HCT116 (cell line): Measurements from ENCODE around the gene RPF1. TPM values are rescaled to one million over a fixed set of nuclear protein-coding genes. Genes with fewer than 3 reads are reported as not detected.
A peak's percentile ranks its signal among the peaks of the same experiment; 100 is the strongest.

Experiments
- ATAC-seq: fragments of 200-7000 bp; cut with Tn5 transposase; 2 replicates; pipeline ENCODE4 v1.9.1; 2020; ENCODE audit warnings: mild to moderate bottlenecking, moderate library complexity
- BruUV-seq: library from RNA; stranded (reverse); fragments of 400-500 nt; replicated peaks from 2 replicates; lab custom pipeline; 2021; lab: Mats Ljungman, UMichigan
- CTCF ChIA-PET: fragments of 300-600 bp; sonication (Branson Sonifier 250); formaldehyde crosslinking; loops from one replicate; lab custom pipeline; 2021; ENCODE audit warnings: antibody characterized with exemption; lab: Charles Lee
- POLR2A ChIA-PET: fragments of 300-600, 350-600 bp; sonication (Branson Sonifier 250); formaldehyde crosslinking; loops from one replicate; lab custom pipeline; 2021; ENCODE audit warnings: antibody characterized with exemption; lab: Charles Lee
- RAD21 ChIA-PET, 2 experiments: fragments of 300-600 bp; sonication (Branson Sonifier 250); formaldehyde crosslinking; loops; one replicate each; lab custom pipeline; 2023; ENCODE audit warnings: low total read pairs in 2 of 2; ENCODE audit not compliant: uncharacterized antibody in 2 of 2, unreplicated experiment in 2 of 2, low non-redundant PET in 1 of 2; lab: Charles Lee
- DNase-seq: peaks from one replicate; pipeline ENCODE4 v3.0.0-alpha.2; 2010; ENCODE audit warnings: low read depth, low spot score
- H2AFZ ChIP-seq: fragments of 200-600 bp; shearing (Covaris generic), sonication (generic); 2 replicates; pipeline ENCODE4 v1.6.1; 2017; ENCODE audit warnings: low read depth, mixed run types, mixed read lengths, antibody characterized with exemption, low read length; ENCODE audit not compliant: poor library complexity, severe bottlenecking
- H3K27ac ChIP-seq: 2 replicates; pipeline ENCODE4 v1.5.1; 2012; ENCODE audit warnings: low read depth, low read length
- H3K27me3 ChIP-seq: fragments of 200-600 bp; sonication (generic); 2 replicates; pipeline ENCODE4 v1.6.1; 2016; ENCODE audit warnings: mixed run types, low read length, mixed read lengths; ENCODE audit not compliant: insufficient read depth
- H3K36me3 ChIP-seq, 2 experiments: fragments of 200-500 bp in 1 of 2; fragments of 200-600 bp in 1 of 2; sonication (Bioruptor generic) in 1 of 2; sonication (generic) in 1 of 2; 2 replicates each; pipeline versions ENCODE4 v1.5.1 to v1.6.1; 2014 to 2016; ENCODE audit warnings: low read length in 2 of 2, inconsistent platforms in 1 of 2, mixed read lengths in 1 of 2, mixed run types in 1 of 2; ENCODE audit not compliant: insufficient read depth in 2 of 2, control insufficient read depth in 1 of 2
- H3K4me1 ChIP-seq, 2 experiments: fragments of 200-600 bp in 1 of 2; sonication (generic) in 1 of 2; 2 replicates each; pipeline versions ENCODE4 v1.5.1 to v1.6.1; 2012 to 2017; ENCODE audit warnings: low read length in 2 of 2, inconsistent platforms in 1 of 2, mild to moderate bottlenecking in 1 of 2, mixed read lengths in 1 of 2, mixed run types in 1 of 2, moderate library complexity in 1 of 2; ENCODE audit not compliant: insufficient read depth in 2 of 2, control insufficient read depth in 1 of 2
- H3K4me2 ChIP-seq: fragments of 200-600 bp; sonication (generic); 2 replicates; pipeline ENCODE4 v1.6.1; 2017; ENCODE audit warnings: mixed run types, low read length, mixed read lengths
- H3K4me3 ChIP-seq, 2 experiments: fragments of 200-600 bp in 1 of 2; sonication (generic) in 1 of 2; replicated peaks in 1 of 2; 2 replicates each; pipeline ENCODE4 v1.5.1; 2011 to 2016; ENCODE audit warnings: low read length in 2 of 2, control low read depth in 1 of 2, low read depth in 1 of 2, mild to moderate bottlenecking in 1 of 2, mixed read lengths in 1 of 2, mixed run types in 1 of 2
- H3K79me2 ChIP-seq: fragments of 200-600 bp; sonication (generic); 2 replicates; pipeline ENCODE4 v1.6.1; 2017; ENCODE audit warnings: mild to moderate bottlenecking, mixed run types, low read length, moderate library complexity, mixed read lengths; ENCODE audit not compliant: insufficient read depth
- H3K9ac ChIP-seq: fragments of 200-600 bp; sonication (generic); 2 replicates; pipeline ENCODE4 v1.6.1; 2016; ENCODE audit warnings: low read length, mixed read lengths
- H3K9me2 ChIP-seq: fragments of 200-600 bp; sonication (generic), shearing (Covaris generic); 2 replicates; pipeline ENCODE4 v1.6.1; 2017; ENCODE audit warnings: mixed run types, mild to moderate bottlenecking, moderate library complexity; ENCODE audit not compliant: insufficient read depth
- H3K9me3 ChIP-seq, 2 experiments: fragments of 200-500 bp in 1 of 2; fragments of 200-600 bp in 1 of 2; sonication (Bioruptor generic) in 1 of 2; sonication (generic) in 1 of 2; 2 replicates each; pipeline ENCODE4 v1.6.1; 2014 to 2017; ENCODE audit warnings: low read length in 2 of 2, mixed read lengths in 2 of 2, inconsistent platforms in 1 of 2, low read depth in 1 of 2, mild to moderate bottlenecking in 1 of 2, mixed run types in 1 of 2, moderate library complexity in 1 of 2; ENCODE audit not compliant: control insufficient read depth in 1 of 2, insufficient read depth in 1 of 2
- H4K20me1 ChIP-seq: fragments of 200-600 bp; sonication (generic), shearing (Covaris generic); 2 replicates; pipeline ENCODE4 v1.6.1; 2017; ENCODE audit warnings: mixed run types, mild to moderate bottlenecking, moderate library complexity; ENCODE audit not compliant: insufficient read depth
- CBX3 ChIP-seq: IDR thresholded peaks from 2 replicates; pipeline ENCODE4 v1.6.1; 2012; ENCODE audit warnings: low read depth
- CTCF ChIP-seq, 3 experiments: fragments of 200-600 bp in 1 of 3; sonication (generic) in 1 of 3; IDR thresholded peaks in 2 of 3; conservative IDR thresholded peaks in 1 of 3; 2 replicates each; pipeline ENCODE4 v1.5.1; 2012 to 2017; ENCODE audit warnings: low read depth in 2 of 3, low read length in 2 of 3, antibody characterized with exemption in 1 of 3, borderline replicate concordance in 1 of 3, control low read depth in 1 of 3, mild to moderate bottlenecking in 1 of 3, mixed read lengths in 1 of 3, mixed run types in 1 of 3, moderate library complexity in 1 of 3; ENCODE audit not compliant: insufficient read depth in 1 of 3
- POLR2AphosphoS5 ChIP-seq: IDR thresholded peaks from 2 replicates; pipeline ENCODE4 v1.6.1; 2011; ENCODE audit warnings: mild to moderate bottlenecking, low read depth, low read length, moderate library complexity
- SP1 ChIP-seq: IDR thresholded peaks from 2 replicates; pipeline ENCODE4 v1.6.1; 2012; ENCODE audit warnings: low read depth
- SRF ChIP-seq: IDR thresholded peaks from 2 replicates; pipeline ENCODE4 v1.6.1; 2012; ENCODE audit warnings: low read depth
- YY1 ChIP-seq: IDR thresholded peaks from 2 replicates; pipeline ENCODE4 v1.6.1; 2011; ENCODE audit warnings: low read length, low read depth, moderate library complexity, mild to moderate bottlenecking; ENCODE audit not compliant: insufficient replicate concordance; ENCODE audit errors: extremely low read depth
- ZNF274 ChIP-seq: fragments of 200-500 bp; sonication (Bioruptor generic); IDR thresholded peaks from 2 replicates; pipeline ENCODE4 v1.6.1; 2014; ENCODE audit warnings: mild to moderate bottlenecking, low read depth, low read length, inconsistent platforms
- intact Hi-C: fragments of 100-400 bp; cut with micrococcal nuclease; formaldehyde crosslinking; loops from 2 replicates; pipeline ENCODE4 v1.10.0; 2022
- total RNA-seq: library from RNA; stranded (reverse); gene quantifications from one replicate; pipeline ENCODE4 v1.2.1, GENCODE V29; 2021; ENCODE audit not compliant: unreplicated experiment

The RPF1 gene
- total RNA-seq, 1 experiment from 2014 or later = 86.9 TPM

GRCh38 chr1:84493747-84494146 is 14.7 kb downstream of the RPF1 start (continued):
- no peak for TF ChIP-seq SRF
- TF ChIP-seq YY1 = no peak
- TF ChIP-seq, all 23 proteins: peak for 0

GRCh38 chr1:84496498-84496897 is 17.4 kb downstream of the RPF1 start:
- Histone ChIP-seq H4K20me1 (peaks cover 9% of the 10 kb centered on the region), H3K27ac (no peak overlapping the region; the same call in 1 of the 2 replicates), H3K9ac (no peak overlapping the region), H3K9me2 (no peaks in the 10 kb centered on the region), H3K4me2 (no peak overlapping the region), H3K4me3 (no peak overlapping the region), H3K4me1 (peaks cover 0 to 4% of the 10 kb centered on the region in 2 experiments; a peak in 1 of 4 replicates), H3K27me3 (no peaks in the 10 kb centered on the region), H3K79me2 (peaks cover 75% of the 10 kb centered on the region), H2AFZ (no peak overlapping the region), H3K9me3 (no peaks in the 10 kb centered on the region), H3K36me3 (peaks cover 55 to 90% of the 10 kb centered on the region in 2 experiments)
- no peak for DNase-seq
- CTCF ChIA-PET = no interaction called here
- intact Hi-C loops = no loop called here
- no peak for ATAC-seq
- BruUV-seq = no TSS peak
- POLR2A ChIA-PET = no interaction called here
- RAD21 ChIA-PET = no interaction called here
- TF ChIP-seq SP1 (no peak), ZNF274 (no peak), CTCF (IDR thresholded peaks at IDR 0.05 in 2 of 3, conservative IDR thresholded peaks at IDR 0.05 in 1 of 3; ENCODE audit: borderline replicate concordance in 1 of 3, insufficient read depth in 1 of 3, low read depth in 2 of 3, low read length in 2 of 3) (no peak), CBX3 (no peak), YY1 (no peak), POLR2AphosphoS5 (peak; percentile 55; the same call in 1 of the 2 replicates)
